Measurements from ENCODE around the gene ZNF594.
"Not testable (repeated sequence)": the region's sequence is repeated elsewhere in the genome, so short reads cannot be mapped to it uniquely, and the experiment has no call there.

The ZNF594 gene

DNA sequence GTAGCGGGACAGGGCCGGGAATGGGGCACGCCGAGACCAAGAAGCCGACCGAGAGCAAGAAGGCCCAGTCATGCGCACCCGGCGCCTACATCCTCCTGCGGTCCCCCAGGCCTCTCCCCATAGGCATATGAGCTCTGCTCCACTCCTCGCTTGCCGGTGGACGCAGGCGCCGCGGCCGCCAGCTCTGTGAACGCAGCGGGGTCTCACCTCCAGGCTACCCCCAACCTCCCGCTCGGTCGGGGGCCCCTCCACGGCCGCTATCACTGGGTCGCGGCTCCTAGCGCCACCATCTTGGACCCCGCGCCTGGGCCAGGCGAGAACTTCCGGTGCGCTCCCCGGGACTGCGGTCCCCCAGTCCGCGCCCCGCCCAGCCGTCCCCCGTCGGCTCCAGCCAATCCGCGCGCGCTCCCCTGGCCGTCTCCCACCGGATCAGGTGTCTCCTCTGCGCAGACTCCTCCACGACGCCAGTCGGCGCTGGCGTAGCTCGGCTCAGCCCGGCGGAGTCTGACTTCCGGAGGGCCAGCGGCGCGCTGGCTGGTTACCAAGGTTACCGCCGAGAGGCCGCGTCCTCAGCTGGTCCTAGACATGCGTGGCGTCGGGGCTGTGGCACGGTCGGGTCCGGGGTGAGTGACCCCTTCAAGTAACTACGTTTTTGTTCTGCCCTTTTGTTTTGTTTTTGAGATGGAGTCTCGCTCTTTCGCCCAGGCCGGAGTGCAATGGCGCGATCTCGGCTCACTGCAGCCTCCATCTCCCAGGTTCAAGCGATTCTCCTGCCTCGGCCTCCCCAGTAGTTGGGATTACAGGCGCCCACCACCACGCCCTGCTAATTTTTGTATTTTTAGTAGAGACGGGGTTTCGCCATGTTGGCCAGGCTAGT is at the start of gene ZNF594:
ZNF594 (minus strand) TSS at position 328 of the 877 bp plus-strand sequence. CDS start 7,612 bp downstream, outside the sequence.
- peak; percentile 97 for DNase-seq (ENCODE audit: low read depth)

DNA sequence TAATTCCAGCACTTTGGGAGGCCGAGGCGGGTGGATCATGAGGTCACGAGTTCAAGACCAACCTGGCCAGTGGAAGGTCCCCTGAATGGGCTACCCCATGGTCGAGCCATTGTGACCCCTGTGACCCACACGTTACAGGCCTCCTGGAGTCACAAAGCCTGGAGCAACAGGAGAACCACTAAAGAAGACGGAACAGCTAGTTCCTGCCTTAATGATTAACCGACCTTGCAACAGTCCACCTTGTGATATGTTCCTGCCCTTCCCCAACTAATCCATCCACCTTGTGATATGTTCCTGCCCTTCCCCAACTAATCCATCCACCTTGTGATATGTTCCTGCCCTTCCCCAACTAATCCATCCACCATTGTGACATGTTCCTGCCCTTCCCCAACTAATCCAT is 48.1 kb upstream of the ZNF594 start:
- not testable (repeated sequence) for DNase-seq (ENCODE audit: low read depth)

DNA sequence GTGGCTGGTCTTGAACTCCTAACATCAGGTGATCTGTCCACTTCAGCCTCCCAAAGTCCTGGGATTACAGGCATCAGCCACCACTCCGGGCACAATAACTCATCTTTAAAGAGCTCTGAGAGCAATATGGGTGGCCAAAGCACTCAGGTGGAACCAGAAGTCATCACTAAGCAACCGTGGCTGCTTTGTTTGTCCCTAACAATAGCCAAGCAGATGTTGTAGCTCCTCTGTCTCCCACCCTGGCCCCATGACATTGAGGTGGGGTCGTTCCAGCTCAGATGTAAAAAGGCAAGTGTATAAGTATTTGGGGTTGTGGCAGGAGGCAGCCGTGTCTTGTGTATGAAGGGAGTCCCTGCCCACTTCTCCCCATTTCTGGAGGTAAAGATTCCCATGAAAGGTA is 46.7 kb upstream of the ZNF594 start:
- no peak for DNase-seq (ENCODE audit: low read depth)

DNA sequence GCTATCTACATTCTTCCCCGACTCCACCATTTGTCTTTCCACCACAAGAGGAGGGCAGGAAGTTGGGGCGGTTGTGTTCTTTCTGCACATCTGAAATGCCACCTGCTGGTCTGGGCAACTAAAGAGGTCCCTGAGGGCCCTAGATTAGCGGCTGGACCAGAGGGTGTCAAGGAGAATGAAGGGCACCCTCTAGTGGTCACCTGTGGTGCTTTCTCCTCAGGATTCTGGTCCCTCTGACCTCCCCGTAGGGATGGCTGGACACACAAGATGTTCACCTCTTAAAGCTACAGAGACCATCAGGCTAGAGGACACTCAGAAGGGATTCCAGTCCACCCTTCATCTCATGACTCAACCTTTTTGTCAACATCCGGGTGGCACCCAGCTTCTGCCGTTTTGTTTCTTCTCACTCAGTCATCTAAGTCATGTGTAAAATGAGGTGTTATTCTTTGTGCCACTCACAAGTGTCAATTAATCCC is 45.9 kb upstream of the ZNF594 start:
- peak; percentile 28 for DNase-seq (ENCODE audit: low read depth)

DNA sequence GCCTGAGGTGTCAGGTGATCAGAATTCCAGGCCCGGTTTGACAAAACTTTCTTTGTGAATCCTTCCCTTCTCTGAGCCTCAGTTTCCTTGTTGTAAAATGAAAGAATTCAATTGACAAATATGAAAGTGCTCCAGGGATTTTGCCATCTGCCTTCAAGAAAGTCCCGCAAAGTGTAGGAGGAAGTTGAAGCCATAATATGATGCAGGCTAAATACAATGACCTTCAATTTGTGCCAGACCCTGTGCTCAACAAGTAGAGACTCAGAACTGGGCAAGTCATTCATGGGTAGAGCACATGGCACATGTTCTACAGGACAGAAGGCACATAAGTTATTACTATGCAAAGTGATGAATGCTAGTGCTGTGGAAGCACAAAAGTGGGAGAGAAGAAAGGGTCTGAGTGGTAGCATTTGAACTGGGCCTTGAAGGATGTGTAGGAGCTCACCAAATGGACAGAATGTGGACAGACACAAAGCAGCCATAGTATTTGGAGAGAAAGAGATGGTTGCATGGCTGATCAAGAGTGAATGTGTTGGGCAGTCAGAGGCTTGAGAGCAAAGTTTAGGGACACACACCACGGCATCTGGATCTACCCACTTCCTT is 45.4 kb upstream of the ZNF594 start:
- DNase-seq (ENCODE audit: low read depth): no peak

DNA sequence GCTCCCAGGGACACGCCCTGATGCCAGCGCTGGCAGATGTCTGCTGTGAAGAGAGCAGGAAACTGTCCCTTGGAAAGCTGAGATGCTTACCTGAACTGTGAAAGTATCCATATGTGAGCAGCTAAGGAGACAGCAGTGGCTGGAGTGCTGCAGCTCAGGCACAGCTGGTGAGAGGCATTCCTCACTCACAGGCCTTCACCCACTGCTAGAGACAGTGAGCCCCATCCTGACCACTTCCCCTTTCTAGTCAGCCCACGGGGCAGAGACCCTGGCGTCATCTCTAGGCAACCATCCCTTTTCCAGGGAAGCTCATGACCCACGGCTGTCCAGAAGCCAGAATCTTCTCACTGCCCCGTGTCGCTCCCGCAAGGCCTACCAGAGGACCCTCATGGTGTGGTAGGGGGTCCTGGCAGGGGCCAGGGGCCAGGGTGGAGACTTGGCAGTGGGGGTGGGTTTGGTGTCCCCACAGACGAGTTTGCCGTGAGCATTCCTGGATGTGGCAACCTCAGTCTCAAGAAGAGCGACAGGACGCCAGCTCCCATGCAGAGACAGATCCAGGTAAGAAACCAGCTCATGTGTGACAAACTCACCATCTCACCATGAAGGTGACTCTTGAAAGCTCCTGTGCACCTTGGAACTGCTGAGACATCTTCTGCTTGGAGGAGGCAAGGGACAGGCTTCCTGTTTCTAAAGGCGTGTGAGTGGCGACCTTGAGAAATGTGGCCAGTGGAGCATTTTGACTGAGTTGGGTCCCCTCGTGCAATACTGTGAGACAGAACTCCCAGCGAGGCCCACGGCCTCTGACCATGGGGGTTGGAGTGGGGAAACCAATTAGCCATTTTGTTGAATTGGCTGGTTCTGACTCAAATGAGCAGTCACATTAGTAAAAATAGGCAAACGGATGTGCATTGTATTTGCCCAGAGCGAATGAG is 43.2 kb upstream of the ZNF594 start, which contains the start of gene SCIMP:
SCIMP (minus strand) TSS at position 216 of the 932 bp plus-strand sequence; CDS start at position 111, 105 bp downstream.
- DNase-seq (ENCODE audit: low read depth): no peak

DNA sequence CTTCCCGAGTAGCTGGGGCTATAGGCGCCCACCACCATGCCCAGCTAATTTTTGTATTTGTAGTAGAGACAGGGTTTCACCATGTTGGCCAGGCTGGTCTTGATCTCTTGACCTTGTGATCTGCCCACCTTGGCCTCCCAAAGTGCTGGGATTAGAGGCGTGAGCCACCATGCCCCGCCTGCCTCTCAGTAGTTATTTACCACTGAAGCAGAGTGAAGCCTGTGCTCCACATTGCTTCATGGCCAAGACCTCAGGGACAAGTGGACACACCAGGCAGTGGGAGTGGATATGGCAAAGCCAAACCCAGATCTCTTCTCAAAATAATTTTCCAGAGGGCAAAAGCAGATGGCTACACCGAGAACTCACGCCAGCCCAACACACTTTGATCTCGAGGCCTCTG is 41.8 kb upstream of the ZNF594 start:
- DNase-seq (ENCODE audit: low read depth): not testable (repeated sequence)

DNA sequence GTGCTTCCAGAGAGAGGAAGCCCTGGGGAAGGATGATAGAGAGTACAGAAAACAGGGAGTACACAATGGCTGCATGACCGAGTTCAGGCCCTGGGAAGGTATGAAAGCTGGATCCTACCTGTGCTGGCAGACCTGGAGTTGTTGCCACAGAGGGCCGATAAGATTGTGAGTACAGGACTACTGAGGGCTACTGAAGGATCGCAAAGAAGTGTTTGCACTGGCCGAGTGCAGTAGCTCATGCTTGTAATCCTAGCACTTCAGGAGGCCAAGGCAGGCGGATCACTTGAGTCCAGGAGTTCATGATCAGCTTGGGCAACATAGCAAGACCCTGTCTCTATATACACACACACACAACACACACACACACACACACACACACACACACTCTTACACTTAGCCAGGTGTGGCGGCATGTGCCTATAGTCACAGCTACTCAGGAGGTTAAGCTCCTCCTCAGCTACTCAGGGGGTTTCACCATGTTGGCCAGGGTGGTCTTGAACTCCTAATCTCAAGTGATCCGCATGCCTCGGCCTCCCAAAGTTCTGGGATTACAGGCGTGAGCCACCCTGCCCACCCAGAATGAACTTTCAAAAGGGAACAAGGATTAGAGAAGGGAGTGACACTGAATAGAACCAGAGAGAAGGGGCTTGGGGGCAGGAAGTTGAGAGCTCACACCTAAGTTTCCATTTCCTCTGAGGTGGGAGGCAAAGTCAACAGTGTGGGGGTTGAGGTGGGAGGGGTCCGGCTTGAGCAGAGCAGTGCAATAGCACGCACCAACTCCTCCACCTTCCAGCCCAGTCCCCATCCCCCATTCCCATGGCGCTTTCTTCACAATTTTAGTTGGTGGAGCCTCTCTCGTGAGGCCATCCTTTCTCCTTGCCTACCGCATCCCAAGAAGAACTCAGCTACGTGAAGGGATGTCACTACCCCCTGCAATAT is 35.5 kb upstream of the ZNF594 start:
- peak; percentile 52 for DNase-seq (ENCODE audit: low read depth)

DNA sequence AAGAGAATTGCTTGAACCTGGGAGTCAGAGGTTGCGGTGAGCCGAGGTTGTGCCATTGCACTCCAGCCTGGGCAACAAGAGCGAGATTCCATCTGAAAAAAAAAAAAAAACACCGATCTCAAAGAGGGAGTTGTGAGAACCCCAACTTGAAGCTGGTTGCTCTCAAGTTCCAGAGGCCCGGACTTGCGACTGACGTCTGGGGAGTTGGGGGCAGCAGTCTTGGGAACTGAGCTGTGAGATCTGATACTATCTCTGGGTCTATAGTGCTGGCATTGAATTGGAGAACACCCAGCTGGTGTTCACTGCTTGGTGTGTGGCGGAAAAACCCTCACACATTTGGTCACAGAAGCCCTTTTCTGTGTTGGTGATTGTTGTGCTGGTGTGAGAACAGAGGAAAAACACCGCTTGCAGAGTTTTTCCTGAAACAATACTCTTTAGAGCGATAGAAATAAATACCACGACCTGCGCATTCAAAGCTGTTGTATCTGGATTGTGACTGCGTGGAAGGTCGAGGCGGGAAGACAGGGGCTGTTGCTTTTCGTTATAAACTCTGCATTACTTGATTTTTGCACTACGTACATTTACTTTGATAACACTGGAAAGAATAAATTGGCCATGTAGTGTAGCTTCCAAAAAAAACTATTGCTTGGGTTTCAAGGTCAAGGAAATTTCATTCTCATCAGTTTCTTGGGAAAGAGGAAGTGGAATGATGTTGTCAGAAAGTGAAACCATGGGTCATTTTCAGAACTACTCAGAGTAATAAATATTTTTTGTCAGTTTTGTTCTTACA is 34.2 kb upstream of the ZNF594 start:
- no peak for DNase-seq (ENCODE audit: low read depth)

DNA sequence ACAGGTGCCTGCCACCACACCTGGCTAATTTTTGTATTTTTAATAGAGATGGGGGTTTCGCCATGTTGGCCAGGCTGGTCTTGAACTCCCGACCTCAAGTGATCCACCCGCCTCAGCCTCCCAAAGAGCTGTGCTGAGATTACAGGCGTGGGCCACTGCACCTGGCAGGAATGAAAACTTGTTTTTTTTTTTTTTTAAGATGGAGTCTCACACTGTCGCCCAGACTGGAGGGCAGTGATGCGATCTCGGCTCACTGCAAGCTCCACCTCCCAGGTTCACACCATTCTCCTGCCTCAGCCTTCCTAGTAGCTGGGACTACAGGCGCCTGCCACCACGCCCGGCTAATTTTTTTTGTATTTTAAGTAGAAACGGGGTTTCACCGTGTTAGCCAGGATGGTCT is 30.2 kb upstream of the ZNF594 start:
- not testable (repeated sequence) for DNase-seq (ENCODE audit: low read depth)

DNA sequence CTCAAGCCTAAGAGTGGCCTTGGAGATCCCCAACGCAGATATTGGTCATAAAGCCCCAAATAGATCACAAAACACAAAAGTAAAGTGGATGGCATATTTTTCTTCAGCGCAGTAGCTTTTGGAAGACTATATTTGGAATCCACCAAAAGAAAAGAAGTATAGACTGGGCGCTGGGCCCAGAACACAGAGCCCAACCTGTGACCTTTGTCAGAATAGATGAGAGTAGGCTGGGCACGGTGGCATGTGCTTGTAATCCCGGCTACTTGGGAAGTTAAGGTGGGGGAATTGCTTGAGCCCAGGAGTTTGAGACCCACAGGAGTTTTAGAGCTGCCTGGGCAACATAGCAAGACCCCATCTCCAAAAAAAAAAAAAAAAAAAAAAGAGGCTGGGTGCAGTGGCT is 28.4 kb upstream of the ZNF594 start:
- no peak for DNase-seq (ENCODE audit: low read depth)

DNA sequence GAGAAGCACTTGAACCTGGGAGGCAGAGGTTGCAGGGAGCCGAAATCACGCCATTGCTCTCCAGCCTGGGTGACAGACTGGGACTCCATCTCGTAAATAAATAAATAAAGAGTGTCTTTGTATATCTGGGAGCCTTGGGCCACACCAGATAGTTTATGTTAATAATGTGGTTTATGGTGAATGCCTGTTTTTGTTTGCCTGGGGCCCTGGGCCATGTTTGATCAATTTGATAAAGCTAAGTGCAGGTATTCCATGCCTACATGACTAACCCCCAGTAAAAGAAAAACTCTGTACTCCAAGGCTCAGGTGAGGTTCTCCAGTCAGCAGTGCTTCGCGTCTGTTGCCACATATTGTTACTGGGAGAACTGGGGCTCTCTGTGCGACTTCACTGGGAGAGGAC is 27.9 kb upstream of the ZNF594 start:
- no peak for DNase-seq (ENCODE audit: low read depth)

DNA sequence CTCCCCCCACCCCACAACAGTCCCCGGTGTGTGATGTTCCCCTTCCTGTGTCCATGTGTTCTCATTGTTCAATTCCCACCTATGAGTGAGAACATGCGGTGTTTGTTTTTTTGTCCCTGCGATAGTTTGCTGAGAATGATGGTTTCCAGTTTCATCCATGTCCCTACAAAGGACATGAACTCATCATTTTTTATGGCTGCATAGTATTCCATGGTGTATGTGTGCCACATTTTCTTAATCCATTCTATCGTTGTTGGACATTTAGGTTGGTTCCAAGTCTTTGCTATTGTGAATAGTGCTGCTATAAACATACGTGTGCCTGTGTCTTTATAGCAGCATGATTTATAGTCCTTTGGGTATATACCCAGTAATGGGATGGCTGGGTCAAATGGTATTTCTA is 25.9 kb upstream of the ZNF594 start:
- DNase-seq (ENCODE audit: low read depth): not testable (repeated sequence)

DNA sequence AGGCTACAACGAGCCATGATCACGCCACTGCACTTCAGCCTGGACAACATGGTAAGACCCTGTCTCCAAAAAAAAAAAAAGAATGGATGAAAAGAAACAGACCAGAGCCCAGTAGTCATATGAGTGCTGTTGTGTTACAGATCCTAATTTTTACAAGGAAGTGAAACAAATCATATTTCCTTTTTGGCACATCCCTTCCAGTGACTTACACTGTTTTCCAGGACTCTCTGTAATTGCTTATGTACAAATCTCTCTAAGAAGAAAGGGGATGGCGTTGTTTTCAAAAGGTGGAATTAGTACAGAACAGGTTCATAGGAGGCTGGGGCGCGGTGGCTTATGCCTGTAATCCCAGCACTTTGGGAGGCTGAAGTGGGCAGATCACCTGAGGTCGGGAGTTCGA is 19.8 kb upstream of the ZNF594 start:
- DNase-seq (ENCODE audit: low read depth): no peak

DNA sequence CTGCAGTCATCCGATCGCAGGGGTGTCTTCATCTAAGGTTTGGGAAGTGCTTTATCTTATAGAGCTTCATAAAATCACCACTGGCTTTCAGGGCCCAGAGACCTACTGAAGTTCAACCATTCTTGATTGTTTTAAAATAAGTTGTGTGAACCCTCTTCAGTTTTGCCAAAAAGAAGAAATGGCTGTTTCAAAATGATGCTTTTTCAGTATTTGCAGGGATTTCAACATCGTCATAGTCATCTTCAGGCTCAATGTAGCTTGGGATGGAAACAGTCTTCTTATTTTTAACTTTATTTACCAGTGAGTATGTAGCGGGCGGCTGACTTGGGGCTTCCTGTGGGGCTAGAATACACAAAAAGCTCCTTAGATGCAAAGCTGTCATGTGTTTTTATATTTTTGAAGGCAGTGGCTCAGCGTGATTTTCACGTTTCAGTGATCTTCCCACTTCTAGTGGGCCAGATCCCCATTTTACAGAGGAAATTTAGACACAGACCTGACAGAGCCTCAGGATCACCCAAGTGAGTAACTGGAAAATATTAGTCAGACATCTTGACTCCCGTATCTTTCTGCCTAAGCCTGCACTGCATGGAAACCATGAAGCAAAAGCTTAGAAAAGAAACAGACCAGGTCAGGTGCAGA is 19.1 kb upstream of the ZNF594 start:
- DNase-seq (ENCODE audit: low read depth): no peak

DNA sequence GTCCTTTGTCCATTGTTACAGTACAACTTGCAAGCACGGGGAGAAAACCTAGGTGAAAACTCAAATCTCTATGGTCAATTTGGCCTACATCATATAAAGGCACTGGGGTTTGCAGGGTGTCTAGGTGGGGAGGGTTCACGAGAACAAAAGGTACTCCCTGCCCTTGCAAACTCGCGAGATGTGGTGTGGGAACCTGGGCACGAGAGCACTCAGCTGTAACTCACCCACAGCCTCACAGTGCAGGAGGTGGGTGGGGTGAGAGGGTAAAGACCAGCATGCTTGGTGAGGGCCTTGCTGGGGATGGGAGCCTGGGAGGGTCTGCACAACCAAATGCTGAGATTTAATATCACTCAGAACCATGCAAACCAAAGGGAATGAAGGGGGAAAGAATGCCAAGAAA is 18.4 kb upstream of the ZNF594 start:
- no peak for DNase-seq (ENCODE audit: low read depth)

DNA sequence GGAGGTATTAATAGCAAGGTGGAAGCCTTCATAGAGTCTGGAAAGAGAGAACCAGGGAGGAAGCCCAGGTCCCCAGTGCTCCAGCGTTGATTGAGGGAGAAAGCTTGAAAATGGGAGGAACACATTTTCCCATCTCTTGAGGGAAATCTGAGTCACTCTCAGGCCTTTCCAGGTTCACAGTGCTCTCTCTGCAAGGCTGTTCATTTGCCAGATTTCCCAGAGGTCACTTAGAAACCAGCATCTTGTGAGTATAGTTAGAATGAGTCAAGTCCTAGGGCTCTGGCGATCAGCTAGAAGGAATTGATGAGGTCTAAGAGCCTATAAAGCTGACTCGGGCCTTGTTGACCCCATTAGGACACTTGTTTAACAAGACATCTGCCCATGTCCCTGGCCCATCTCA is 17.7 kb upstream of the ZNF594 start:
- no peak for DNase-seq (ENCODE audit: low read depth)

DNA sequence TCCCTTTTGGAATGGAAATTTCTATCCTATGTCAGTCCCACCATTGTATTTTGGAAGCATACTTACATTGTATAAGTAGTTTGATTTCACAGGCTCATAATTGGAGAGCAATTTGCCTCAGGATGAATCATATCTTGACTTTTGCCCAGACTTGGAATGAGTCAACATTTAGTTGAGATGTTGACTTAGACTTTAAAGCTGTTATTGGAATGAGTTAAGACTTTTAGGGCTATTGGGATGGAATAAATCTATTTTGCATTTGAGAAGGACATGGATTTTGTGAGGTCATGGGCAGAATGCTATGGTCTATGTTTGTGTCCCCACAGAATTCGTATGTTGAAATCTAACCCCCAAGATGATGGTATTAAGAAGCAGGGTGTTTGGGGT is 12.2 kb upstream of the ZNF594 start:
- DNase-seq (ENCODE audit: low read depth): no peak

DNA sequence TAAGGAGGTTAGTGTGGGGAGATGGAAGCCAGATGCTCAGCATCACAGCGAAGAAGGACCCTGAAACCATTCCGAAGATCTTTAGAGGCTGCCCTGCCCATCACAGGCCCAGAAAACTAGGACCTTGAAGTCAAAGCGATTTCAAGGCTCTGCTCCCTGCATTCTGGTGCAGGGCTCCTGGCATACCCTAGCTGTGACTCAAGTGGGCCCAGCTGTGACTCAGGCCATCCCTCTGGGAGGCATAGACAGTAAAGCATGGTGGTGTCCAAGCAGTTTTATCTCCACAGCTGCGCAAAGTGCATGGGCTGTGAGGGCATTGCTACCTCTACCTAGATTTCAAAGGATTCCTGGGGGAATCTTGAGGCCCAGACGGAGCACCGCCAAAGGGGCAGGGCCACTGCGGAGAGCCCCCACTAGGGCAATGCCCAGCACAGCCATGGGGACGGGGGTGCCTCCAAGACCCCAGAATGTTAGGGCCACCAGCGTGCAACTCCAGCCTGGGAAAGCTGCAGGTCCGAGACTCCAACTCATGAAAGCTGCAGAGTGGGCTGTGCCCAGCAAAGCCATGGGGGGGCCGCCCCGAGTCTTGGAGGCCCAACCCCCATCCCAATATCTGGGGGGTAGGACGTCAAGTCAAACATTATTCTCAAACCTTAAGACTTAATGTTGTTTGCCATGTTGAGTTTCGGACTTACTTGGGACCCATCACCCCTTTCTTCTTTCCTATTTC is 11.7 kb upstream of the ZNF594 start:
- no peak for DNase-seq (ENCODE audit: low read depth)
